ENCODE results near the gene ST6GALNAC6.
"Not testable (repeated sequence)": the region's sequence is repeated elsewhere in the genome, so short reads cannot be mapped to it uniquely, and the experiment has no call there.

ST6GALNAC6 gene

DNA sequence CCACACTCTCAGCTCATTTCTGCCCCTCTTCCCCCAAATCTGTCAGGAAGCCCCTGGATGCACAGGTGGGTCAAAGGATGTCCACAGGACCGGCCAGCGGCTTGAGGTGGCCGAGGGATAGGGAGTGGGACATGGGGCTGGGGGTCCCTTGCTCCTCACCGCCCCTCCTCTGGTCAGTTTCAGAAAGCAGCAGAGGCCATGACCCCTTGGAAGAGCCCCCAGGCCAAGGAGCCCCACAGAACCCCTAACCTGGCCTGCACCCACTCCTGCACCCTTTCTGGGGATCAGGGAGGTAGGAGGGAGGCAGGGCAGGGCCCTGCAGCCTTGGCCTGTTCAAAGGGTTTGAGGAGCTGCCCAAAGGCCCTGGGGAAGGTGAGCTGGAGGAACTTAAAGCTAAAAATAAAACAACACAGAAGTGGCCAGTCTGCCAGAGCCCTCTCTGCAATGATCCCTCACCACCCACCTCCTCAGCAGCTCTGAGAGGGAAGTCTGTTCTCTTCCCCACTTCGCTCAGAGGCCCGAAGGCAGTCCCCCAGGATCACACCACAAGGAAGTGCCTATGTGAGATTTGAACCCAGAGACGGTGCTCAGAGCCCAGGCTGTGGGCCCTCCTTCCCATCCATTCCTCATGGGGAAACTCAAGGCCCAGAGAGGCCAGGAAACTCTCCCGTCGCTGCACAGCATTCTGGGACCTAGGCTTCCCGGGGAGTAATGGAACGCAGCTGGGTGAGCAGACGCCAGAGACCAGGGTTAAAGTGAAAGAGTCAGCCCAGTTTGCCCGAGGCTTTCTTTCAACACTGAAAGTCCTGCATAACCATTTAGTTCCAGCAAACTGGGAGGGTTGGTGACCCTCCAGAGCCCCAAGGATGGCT lies 45.9 kb downstream of the ST6GALNAC6 start:
- no peak for DNase-seq

DNA sequence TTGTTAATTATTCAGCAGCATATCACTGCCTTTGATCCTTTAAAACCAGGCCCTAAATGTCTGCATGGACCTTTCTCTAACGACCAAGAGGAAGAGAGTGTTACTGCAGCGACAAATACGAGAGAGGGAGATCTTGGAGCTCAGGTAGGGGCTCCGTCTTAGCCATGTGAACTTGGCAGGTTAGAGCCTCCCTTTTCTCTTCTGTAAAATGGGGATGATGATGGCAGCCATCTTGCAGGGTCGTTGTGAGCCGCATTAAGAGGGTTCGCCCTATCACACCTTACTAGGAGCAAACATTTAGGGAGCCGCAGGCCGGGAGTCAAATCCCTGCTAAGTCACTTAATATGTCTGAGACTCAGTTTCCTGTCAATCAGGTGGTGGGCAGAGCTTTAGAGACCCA lies 46.6 kb downstream of the ST6GALNAC6 start:
- DNase-seq: no peak

DNA sequence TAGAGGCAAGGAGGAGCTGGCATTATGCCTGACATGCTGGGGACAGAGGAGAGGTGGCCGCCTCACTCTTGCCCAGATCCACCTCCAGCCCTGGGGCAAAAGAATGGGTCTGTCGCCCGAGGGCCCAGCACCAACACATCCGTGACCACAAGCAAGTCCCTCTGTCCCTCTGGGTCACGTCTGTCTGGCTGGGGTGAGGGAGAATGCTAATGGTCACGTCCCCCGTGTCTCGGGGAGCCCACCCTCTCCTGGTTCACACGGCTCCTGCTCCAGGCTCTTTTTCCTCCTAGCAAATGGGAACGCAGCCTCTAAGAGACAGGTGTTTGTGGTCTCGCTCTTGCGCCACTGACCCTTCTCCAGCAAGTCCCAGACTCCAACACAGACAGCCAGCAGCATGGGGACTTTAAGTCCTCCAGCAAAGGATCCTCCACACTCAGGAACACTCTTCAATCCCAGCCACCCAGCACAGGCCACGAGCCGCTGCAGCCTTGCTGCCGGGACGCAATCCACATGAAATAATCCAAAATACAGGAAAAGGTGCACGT lies 49.0 kb downstream of the ST6GALNAC6 start:
- no peak for DNase-seq

DNA sequence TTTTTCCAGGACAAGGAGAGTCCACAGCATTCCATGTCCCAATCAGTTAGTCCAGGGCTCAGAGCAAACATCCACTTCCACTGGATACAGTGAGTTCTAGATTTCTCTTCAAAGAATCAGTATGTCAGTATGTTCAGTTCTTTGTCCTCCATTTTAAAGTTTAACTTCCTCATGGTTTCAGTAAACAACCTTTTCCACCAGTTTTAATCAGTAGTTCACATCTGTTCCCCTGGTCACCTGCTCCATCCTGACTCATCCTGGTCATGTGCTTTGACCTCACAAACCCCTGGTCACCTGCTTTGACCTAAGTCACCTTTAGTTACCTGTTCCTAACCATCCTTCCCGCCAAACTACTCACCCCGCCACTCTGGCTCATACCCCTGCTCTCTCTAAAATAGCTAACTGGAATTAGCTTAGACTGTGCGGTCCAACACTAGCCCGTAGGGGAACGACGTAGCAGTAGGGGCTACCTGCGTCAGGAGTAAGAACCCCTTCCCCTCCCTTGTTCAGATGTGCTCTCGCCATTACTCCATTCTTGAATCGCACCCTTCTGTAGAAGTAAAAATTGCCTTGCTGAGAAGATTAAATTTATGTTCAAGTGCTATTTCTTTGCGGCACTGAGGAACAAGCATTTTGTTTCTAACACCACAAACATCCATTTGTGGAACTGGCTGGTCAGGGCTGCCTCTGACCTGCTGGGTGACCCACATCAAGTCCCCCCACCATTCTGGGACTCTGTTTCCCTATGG lies 50.5 kb downstream of the ST6GALNAC6 start:
- DNase-seq: no peak

DNA sequence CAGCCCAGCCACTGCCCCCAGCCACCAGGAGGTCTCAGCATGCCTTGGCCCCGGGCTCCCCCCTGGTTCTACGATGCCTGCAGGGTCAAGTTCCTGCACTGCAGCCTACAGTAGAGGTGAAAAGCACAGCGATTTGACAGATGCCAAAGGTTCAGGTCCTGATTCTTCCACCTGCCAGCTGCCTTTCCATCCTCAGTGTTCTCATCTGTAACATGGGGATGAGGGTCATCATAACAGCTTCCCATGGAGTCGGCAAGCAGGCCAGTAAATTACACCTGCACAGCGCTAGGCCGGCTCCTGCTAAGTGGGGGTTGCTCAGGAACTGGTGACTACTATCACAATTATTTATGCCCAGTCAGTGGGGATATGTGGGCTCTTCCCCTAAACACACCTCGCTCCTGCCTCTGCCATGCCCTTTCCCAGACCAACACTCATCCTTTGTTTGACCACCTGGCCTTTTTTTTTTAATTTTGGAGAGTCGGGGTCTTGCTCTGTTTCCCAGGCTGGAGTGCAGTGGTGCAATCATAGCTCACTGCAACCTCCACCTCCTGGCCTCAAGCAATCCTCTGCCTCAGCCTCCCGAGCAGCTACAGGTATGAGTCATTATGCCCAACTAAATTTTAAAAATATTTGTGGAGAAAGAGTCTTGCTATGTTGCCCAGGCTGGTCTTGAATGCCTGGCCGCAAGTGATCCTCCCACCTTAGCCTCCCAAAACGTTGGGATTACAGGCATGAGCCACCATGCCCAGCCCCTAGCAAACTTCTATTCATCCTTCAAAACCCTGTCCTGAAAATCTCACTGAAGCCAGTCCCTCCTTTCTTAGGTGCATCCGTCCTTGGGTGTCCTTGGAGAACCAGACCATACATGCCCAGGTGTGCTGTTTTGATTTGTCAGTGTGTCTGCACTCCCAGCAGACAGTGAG lies 51.3 kb downstream of the ST6GALNAC6 start:
- DNase-seq: no peak

DNA sequence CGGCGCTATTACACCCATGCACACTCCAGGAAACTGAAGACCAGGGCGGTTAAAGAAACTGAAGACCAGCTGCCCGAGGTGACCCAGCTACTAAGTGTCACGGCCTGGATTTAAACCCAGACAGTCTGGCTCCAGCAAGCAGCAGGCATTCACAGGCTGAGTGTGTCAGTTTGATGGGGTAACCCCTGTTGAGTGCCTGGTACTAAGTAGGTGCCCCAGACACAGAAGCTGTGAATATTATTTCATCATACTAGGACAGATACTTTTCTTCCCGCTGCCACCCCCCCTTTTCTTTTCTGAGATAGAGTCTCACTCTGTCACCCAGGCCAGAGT lies 52.3 kb downstream of the ST6GALNAC6 start:
- no peak for DNase-seq

DNA sequence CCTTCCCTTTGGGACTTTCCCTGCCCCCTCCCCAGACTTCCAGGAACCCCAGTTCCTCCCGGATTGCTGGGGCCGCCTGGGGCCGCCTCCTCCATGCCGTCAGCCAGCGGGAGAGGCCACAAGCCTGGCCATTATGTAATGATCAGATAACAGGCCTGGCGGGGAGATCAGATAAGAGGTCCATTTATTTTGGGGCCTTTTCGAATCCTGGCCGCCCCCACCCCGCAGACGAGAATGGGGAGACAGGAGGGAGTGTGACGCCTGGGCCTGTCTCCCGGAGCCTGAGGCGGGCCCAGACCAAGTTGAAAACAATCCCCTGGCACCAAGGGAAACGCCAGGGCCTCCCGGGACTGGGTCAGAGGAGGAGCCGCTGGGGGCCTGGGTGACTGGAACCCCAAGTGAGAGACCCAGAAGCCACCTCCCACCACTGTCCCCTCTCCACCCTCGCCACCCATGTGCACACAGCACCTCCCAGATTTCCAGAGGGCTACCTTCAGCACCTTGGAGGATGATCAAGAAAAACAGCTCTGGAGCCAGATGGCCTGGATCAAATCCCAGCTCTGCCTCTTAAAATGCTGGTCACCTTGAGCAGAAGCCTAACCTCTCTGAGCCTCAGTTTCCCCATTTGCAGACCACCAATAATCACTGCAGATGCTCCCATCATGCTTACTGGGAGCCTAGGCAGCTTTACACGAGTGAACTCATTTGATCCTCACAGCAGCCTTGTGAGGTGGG lies 52.8 kb downstream of the ST6GALNAC6 start:
- no peak for DNase-seq

DNA sequence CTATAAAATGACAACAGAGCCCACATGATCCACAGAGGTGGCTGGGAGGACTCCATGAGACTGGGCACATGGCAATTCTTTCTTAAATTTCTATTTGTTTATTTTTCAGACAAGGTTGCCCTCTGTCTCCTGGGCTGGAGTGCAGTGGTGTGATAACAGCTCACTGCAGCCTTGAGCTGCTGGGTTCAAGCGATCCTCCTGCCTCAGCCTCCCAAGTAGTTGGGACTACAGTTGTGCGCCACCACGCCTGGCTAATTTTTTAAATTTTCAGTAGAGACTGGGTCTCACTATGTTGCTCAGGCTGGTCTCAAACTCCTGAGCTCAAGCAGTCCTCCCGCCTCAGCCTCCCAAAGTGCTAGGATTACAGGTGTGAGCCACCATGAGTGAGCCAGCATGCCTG lies 53.8 kb downstream of the ST6GALNAC6 start:
- DNase-seq: not testable (repeated sequence)

DNA sequence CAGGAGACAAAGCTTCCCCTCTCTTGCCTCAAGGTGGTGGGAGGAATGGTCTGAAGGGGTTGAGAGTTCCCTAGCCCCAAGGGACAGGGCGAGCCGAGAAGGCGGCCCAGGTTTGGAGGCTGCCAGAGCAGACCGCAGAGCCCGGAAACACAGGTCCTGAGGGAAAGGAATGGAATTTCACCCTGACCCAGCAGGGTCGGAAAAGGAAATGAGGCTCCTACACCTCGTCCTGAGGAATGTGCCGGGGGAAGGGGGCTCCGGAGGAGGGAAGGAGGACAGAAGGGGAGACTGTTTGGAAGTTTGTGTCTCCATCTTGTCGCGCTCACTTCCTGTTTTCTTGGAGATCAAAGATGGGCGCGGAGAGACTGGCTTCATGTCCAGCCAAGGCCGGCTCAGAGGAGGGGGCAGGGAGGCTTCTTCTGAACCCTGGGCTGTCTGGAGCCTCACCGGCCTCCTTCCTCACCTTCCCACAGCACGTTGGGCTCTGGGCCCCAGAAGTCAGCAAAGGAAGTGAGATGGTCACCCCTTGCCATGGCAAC lies 54.5 kb downstream of the ST6GALNAC6 start:
- no peak for DNase-seq

DNA sequence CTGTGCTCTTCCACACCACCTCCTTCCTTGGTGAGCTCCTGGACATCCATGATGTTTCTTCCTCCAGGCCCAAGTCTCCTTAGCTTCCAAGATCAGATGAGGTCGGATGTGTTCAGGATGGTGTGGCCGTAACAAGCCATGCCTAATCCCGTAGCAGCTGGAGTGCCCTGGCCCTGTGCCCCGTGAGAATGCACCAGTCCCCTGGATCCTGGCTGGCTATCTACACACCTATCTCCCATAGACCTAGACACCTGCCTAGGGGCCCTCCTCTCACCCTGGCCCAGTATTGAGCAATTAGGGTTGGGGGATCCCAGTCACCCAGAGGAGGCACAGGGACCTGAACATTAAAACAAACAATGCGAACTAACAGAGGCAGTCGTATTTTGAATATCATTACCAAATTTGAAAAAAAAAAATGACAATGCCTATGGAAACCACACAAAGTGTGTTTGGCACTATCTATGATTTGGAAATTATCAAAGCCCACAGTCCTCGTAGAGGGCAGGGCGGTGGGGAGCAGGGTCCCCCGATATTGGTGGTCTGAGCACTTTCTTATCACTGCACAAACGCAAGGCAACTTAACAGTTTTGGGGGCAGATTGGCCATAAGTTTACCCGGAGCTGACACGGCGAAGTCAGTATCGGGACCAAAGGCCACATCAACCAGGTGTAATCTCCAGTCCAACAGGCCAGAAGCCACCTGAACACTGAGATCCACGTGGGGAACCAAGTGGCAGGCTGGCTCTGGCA lies 58.1 kb downstream of the ST6GALNAC6 start:
- no peak for DNase-seq

DNA sequence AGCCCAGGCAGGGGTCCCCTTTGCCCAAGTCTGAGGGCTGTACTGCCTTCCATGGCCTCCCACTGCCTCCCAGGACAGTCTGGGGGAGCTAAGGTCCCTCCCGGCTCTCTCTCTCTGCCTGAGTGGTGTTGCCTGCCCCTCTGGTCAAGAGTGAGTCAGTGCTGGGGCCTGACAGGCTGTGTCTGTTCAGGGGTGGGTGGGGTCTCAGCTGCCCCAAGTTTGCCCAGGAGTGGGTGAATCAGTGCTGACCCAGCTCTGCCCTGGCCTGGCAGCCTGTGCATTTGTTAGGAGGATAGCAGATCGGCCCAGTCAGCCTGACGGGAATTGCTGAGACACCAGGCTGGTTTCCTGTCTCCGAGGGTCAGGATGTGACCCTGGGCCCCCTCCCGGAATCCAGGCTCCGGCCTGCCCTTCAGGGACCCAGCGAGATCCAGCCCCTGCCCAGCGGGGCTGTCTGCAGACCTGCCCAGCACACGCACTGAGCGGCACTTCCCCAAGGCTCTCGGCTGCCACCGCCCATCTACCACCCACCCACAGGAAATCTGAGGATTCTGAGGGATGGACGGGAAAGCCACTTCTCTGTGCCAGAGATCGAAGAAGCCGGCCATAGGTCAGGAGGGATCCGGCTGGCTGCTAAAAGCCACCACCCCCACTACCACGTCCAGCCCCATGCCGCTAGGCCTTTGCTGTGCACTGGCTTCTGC lies 60.9 kb downstream of the ST6GALNAC6 start:
- DNase-seq: no peak

DNA sequence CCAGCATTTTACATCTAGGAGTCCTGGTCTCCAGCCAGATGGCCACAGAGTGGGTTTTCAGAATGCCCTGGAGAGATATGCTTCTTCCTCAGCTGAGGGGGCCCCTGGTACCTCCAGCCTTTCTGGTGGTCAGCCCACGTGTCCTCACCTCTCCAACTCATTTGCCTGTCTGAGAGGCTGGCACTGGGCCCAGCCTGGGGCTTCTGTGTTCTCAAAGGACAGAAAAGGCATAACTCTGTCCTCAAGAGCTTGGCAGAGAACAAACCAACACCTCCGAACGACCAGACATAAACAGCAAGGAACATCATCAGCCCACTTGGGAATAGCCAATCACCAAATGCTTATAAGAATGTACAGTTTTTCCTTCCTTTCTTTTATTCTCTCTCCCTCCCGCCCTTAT lies 62.1 kb downstream of the ST6GALNAC6 start:
- no peak for DNase-seq

DNA sequence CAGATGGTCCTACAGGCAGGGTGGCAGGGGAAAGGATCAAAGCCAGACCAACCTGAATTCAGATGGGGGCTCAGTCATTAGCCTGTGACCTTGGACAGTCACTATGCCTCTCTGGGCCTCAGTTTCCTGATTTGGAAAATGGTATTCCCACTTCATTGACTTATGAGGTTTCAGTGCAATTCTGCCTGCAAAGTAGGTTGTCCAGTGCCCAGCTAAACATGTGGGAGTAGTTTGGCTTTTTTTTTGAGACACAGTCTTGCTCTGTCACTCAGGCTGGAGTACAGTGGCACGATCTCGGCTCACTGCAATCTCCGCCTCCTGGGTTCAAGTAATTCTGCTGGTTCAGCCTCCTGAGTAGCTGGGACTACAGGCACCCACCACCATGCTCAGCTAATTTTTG lies 62.8 kb downstream of the ST6GALNAC6 start:
- DNase-seq: not testable (repeated sequence)

DNA sequence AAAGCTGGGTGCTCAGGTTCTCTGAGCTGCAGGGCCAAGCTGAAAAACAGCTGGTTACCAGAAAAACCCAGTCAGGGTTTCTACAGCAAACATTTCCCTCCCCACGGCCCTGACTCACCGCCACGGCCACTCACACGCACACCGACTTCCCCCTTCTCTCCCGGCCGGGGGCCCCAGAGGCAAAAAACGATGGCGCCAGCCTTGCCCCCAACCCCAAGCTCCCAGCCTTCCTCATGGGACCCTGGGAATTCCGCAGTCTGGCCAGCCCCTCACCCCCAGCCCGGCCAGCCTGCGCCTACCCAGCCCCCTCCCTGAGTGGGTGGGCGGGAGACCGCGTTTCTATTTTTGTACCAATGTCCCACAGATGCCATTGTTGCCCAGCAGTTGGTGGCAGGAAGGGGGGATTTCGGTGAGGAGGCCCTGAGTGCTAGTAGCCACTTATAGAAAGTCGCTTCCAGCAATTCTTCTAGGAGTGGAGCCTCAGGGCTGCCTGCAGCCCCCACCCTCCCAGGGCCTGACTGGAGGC lies 63.3 kb downstream of the ST6GALNAC6 start:
- DNase-seq: no peak
